Measurements from ENCODE around the gene MON2. TPM values are rescaled to one million over a fixed set of nuclear protein-coding genes. Genes with fewer than 3 reads are reported as not detected.
A peak's percentile ranks its signal among the peaks of the same experiment; 100 is the strongest.

Gene MON2
- total RNA-seq, 2 donors from 2014 or later: 99.4 to 129 TPM

GRCh38 chr12:62603061-62603810 lies 136.6 kb downstream of the MON2 start:
- intact Hi-C loops (cut with DNase I): no loop called here
- peak; percentile 85 to 89 (median 86) for DNase-seq
- peak; percentile 24 to 76 (median 58) for TF ChIP-seq CTCF (IDR thresholded peaks at IDR 0.05)
- TF ChIP-seq POLR2A (IDR thresholded peaks at IDR 0.05): peak; percentile 74 to 89 (median 86)
- H3K9me3 ChIP-seq: no peaks in the 10 kb centered on the region
- H3K4me3 ChIP-seq: peak overlapping the region; percentile 78 to 88
- H3K27me3 ChIP-seq: no peaks in the 10 kb centered on the region
- peak; percentile 87 for ATAC-seq
- H3K27ac ChIP-seq: peak overlapping the region; percentile 87 to 99 (median 98)
- 0% methylated on average over 4 to 94 of the region's 94 CpGs for WGBS, 2 donors
- no peaks in the 10 kb centered on the region for H3K36me3 ChIP-seq (replicated peaks in 1 of 2; ENCODE audit: insufficient read depth in 1 of 2, low read depth in 2 of 2)
- H3K4me1 ChIP-seq: peaks cover 19% of the 10 kb centered on the region

- ATAC-seq: no peak
- 0 to 1% methylated on average over 14 of the region's 14 CpGs for WGBS, 2 donors
- no peaks in the 10 kb centered on the region for H3K9me3 ChIP-seq
- peaks cover 19% of the 10 kb centered on the region for H3K4me1 ChIP-seq
- DNase-seq: no peak
- H3K4me3 ChIP-seq: peak overlapping the region; percentile 78 to 88
- no peaks in the 10 kb centered on the region for H3K27me3 ChIP-seq
- H3K36me3 ChIP-seq (replicated peaks in 1 of 2; ENCODE audit: insufficient read depth in 1 of 2, low read depth in 2 of 2): no peaks in the 10 kb centered on the region
- peak overlapping the region; percentile 87 to 99 (median 98) for H3K27ac ChIP-seq
- intact Hi-C loops (cut with DNase I): no loop called here
- TF ChIP-seq POLR2A (IDR thresholded peaks at IDR 0.05) (no peak), CTCF (IDR thresholded peaks at IDR 0.05) (no peak)
These were observed 137.1 kb downstream of the MON2 start for GRCh38 chr12:62603811-62604098.

GRCh38 chr12:62604373-62604772 lies 137.7 kb downstream of the MON2 start:
- H3K4me3 ChIP-seq: no peak overlapping the region
- H3K9me3 ChIP-seq: no peaks in the 10 kb centered on the region
- H3K27me3 ChIP-seq: no peaks in the 10 kb centered on the region
- peaks cover 19% of the 10 kb centered on the region for H3K4me1 ChIP-seq
- DNase-seq: no peak
- H3K27ac ChIP-seq: no peak overlapping the region
- TF ChIP-seq POLR2A (IDR thresholded peaks at IDR 0.05): no peak
- TF ChIP-seq CTCF (IDR thresholded peaks at IDR 0.05): no peak
- intact Hi-C loops (cut with DNase I): no loop called here
- ATAC-seq: no peak
- 57 to 83% methylated on average over 1 of the region's 1 CpG for WGBS, 2 donors
- H3K36me3 ChIP-seq (replicated peaks in 1 of 2; ENCODE audit: insufficient read depth in 1 of 2, low read depth in 2 of 2): no peaks in the 10 kb centered on the region

- Histone ChIP-seq H3K9me3 (no peaks in the 10 kb centered on the region), H3K27me3 (no peaks in the 10 kb centered on the region), H3K27ac (no peak overlapping the region), H3K4me1 (peaks cover 19% of the 10 kb centered on the region), H3K36me3 (replicated peaks in 1 of 2; ENCODE audit: insufficient read depth in 1 of 2, low read depth in 2 of 2) (no peaks in the 10 kb centered on the region), H3K4me3 (no peak overlapping the region)
- no peak for TF ChIP-seq POLR2A (IDR thresholded peaks at IDR 0.05)
- intact Hi-C loops (cut with DNase I): no loop called here
- DNase-seq: no peak
- 51 to 68% methylated on average over 4 of the region's 4 CpGs for WGBS, 2 donors
- no peak for ATAC-seq
These were observed 138.2 kb downstream of the MON2 start for GRCh38 chr12:62604871-62605270.

- ATAC-seq (no peak), DNase-seq (no peak)
- Histone ChIP-seq H3K27me3 (no peaks in the 10 kb centered on the region), H3K4me3 (no peak overlapping the region), H3K4me1 (peaks cover 19% of the 10 kb centered on the region), H3K27ac (no peak overlapping the region), H3K36me3 (replicated peaks in 1 of 2; ENCODE audit: insufficient read depth in 1 of 2, low read depth in 2 of 2) (no peaks in the 10 kb centered on the region), H3K9me3 (no peaks in the 10 kb centered on the region)
- WGBS, 2 donors: 98% methylated on average over 2 of the region's 2 CpGs
- TF ChIP-seq CTCF (IDR thresholded peaks at IDR 0.05) (no peak), POLR2A (IDR thresholded peaks at IDR 0.05) (no peak)
- intact Hi-C loops (cut with DNase I): no loop called here
These were observed 139.4 kb downstream of the MON2 start for GRCh38 chr12:62605981-62606380.

Measured in body of pancreas (tissue), 4 donors.